ENCODE measurements around the gene DMRTA1.
"Not testable (repeated sequence)": the region's sequence is repeated elsewhere in the genome, so short reads cannot be mapped to it uniquely, and the experiment has no call there.

The DMRTA1 gene

DNA sequence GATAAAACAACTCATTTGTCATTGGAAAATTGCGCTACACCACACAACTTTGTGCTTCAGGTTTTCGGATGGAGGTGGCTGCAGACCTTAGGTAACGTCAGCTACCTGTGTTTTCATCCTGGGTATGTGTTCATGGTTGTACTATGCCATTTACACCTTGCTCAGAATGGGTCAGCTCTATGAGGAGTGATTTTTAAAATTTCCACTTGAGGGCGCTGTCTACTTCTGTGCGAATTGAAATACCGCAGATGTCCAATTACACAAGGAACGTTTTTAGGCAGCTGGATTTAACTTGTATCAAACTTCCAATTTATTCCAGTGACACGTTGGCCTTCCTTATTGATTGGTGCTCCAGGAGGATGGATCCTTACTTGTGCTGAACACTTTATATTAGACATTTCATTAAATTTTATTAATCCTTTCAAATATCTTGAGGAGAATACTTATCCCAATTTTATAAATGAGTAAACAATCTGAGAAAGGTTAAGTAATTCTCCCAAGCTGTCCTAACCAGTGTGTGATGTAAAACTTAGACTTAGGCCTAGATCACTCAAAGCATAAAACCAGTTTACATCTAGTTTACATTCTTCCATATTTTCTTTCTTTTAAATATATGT is 23.4 kb downstream of the DMRTA1 start:
- peak; percentile 49 for DNase-seq

DNA sequence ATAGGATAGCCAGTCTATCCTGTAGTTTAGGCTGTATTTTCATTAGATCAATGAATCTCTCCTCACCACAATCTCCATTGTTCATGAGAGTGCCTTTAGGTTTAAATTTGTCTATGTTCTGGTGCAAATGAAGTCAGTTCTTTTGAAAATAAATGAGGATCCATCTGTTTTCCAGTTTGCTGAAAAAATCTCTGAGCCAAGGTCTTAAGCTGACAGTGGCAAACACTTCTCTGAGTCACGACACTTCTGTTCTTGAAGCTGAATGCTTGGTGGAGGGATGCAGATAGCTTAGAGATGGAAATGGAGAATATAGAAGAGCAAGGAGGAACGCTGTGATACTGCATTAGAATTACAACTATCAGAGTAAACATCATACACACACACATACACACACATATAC is 34.9 kb downstream of the DMRTA1 start:
- no peak for DNase-seq

- DNase-seq, result no peak
These were observed 37.0 kb downstream of the DMRTA1 start for GRCh38 chr9:22483528-22484070.

DNA sequence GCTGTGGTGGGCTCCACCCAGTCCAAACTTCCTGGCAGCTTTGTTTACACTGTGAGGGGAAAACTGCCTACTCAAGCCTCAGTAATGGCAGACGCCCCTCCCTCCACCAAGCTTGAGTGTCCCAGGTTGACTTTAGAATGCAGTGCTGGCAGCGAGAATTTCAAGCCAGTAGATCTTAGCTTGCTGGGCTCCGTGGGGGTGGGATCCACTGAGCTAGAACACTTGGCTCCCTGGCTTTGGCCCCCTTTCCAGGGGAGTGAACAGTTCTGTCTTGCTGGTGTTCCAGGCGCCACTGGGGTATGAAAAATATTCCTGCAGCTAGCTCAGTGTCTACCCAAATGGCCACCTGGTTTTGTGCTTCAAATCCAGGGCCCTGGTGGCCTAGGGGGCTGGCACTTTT is 49.6 kb downstream of the DMRTA1 start:
- not testable (repeated sequence) for DNase-seq
